Renal cortex interstitium (tissue), 11 donors: ENCODE measurements around the gene PPP2R5D. TPM values are rescaled to one million over a fixed set of nuclear protein-coding genes. Genes with fewer than 3 reads are reported as not detected.
A peak's percentile ranks its signal among the peaks of the same experiment; 100 is the strongest.

Experiments
- DNase-seq, 11 donors: peaks; one replicate each; pipeline ENCODE4 v3.0.0-alpha.2; 2013; ENCODE audit warnings: low read depth in 9 of 11, low spot score in 4 of 11; ENCODE audit errors: extremely low read depth in 1 of 11
- polyA plus RNA-seq, 3 donors: library from polyadenylated mRNA; unstranded; fragments of 120-200 nt; gene quantifications; one replicate each; pipeline ENCODE4 v1.2.1, GENCODE V29; 2013; ENCODE audit not compliant: insufficient read length in 3 of 3

PPP2R5D gene
- polyA plus RNA-seq, 3 donors: 51.0 to 66.3 (median 64.0) TPM

GRCh38 chr6:43013843-43014433, 29.6 kb downstream of the PPP2R5D start, which contains the start of the genes KLHDC3 and MEA1:
Gene KLHDC3 (plus strand): TSS chr6:43014249. CDS start chr6:43017193, 2,944 bp downstream.
Gene MEA1 (minus strand): TSS chr6:43013946. CDS start chr6:43013813, 133 bp downstream.
- DNase-seq: peak; percentile 97 to 100 (median 99)

GRCh38 chr6:43014434-43014909, 30.1 kb downstream of the PPP2R5D start:
- DNase-seq: no peak

DNA sequence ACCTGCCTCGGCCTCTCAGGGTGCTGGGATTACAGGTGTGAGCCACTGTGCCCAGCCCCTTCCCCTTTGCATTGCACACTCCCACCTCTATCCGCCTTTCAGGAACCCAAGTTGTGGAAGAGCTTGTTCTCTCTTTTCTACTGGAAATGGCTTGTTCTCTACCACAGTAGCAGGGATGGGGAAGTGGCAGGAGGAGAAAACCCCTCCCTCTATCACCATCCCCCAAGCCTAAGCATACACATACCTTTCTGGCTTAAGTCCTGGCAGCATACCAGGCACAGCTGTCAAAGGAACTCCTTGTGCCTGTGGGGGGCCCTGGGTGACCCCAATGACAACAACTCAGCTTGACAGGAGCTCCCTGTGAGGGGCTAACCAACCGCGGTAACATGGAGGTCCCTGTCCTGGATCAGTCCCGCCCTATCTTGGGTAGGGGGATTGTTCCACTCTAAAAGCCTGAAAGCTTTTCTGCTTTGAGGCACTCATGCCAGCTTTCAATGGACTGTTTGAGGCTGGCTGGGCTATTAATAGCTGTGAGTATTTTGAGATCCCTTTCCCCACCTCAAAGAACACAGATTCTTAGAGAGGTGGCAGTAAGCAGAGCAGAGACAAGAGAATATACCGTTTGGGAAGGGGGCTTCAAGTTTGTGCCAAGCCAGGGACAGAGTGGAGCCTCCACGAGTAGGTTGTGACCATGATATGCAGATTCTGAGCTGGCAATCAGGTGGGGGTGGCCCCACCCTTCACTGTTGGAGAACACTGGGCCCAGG, 32.0 kb downstream of the PPP2R5D start:
- no peak for DNase-seq

GRCh38 chr6:43016943-43017334, 32.6 kb downstream of the PPP2R5D start:
- no peak for DNase-seq

DNA sequence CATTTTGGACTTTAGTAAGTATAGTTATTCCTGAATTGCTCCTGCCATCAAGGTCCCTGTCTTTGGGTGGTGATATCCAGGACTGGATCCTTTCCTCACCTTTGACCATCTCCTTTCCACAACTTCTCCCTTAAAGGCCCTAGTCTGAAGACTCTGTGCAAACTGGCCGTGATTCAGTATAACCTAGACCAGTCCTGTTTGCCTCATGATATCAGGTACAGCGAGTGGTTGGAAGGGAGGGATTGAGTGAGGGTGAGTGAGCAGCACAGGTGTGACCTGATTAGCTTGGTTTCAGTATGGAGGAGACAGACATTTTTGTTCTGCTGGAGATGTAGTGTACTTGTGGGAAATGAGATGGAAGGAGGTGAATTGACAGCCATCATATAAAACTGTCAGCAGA, 34.8 kb downstream of the PPP2R5D start:
- DNase-seq: no peak

DNA sequence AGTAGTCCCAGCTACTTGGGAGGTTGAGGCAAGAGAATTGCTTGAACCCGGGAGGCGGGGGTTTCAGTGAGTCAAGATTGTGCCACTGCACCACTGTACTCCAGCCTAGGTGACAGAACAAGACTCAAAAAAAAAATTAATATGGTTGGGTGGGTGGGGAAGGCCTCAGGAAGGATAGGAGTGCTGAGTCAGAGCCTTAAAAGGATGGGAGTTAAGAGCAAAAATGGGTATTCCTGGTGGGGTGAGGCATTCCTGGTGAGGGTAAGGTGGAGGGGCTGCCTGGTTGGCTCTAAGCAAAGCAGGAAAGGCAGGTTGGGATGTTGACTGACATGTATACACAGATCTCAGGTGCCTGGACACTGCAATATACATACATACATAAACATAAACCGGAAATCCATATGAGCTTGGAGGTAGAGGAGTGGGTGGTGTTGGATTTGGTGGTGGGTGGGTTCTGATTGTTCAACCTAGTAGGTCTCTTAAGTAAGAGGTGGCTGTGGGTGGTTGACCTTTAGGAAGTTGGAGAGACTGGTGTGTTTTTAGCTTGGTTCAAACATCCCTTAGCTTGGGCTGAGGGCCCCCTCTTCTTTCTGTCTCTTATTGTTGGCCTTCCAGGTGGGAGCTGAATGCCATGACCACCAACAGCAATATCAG, 35.8 kb downstream of the PPP2R5D start:
- DNase-seq: no peak

DNA sequence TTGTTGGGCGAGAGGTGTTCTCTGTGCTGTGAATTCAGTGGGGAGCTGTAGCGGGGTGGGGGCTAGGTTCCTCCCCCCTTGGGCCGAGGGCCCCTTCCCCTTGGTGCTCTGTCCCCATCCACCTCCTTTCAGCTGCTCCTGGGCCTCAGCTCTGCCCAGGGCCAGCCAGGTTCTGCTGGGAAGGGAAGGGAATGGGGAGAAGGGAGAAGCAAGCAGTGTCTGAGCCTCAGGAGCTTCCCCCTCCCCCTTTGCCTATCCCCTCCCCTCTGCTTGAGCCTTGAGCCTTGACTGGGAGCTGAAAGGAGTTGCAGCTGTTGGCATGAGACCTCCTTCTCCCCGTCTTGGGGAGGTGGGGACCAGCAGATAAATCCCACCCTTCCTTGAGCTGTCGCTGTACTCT, 36.5 kb downstream of the PPP2R5D start:
- peak in 6 of 11 donors; percentile 25 to 54 (median 36) for DNase-seq

GRCh38 chr6:43021270-43022047, 37.1 kb downstream of the PPP2R5D start, which contains the start of gene RRP36:
Gene RRP36 (plus strand): TSS chr6:43021623. CDS start chr6:43021655, 32 bp downstream.
- peak in 10 of 11 donors; percentile 13 to 71 (median 60) for DNase-seq

DNA sequence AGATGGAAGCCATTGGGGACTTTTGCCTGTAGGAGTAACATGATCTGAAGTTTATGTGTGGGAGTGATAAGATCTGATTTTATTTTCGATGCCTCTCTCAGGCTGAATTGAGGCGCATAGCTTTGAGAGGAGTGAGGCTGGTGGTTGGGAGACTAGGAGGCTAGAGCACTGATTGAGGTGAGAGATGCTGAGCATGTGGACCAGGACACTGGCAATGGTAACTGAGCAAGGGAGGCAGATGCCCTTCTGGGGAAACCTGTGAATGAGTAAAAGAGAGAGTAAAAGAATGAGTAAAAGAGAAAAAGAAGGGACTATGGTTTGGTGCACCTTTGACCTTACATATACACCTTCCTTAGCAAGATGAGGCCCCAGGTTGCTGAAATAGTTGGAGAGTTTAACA, 40.1 kb downstream of the PPP2R5D start:
- DNase-seq: no peak

DNA sequence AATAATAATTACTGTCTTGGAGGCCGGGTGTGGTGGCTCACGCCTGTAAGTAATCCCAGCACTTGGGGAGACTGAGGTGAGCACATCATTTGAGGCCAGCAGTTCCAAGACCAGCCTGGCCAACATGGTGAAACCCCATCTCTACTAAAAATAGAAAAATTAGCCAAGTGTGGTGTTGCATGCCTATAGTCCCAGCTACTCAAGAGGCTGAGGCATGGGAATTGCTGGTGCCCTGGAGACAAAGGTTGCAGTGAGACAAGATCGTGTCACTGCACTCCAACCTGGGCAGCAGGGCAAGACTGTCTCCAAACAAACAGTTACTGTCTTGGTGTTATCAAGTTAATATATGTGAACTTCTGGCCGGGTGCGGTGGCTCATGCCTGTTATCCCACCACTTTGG, 42.0 kb downstream of the PPP2R5D start:
- no peak for DNase-seq

- DNase-seq: no peak
These were observed 44.8 kb downstream of the PPP2R5D start for GRCh38 chr6:43029120-43029519.

DNA sequence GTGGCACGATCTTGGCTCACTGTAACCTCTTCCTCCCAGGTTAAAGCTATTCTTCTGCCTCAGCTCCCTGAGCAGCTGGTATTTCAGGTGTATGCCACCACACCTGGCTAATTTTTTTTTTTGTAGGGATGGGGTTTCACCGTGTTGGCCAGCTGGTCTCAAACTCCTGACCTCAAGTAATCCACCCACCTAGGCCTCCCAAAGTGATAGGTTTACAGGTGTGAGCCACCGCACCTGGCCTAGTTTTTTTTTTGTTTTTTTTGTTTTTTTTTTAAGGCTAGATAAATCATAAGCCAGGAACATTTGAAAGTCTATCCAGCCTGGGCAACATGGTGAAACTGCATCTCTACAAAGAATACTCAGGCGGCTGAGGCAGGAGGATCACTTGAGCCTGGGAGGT, 48.0 kb downstream of the PPP2R5D start:
- no peak for DNase-seq

- DNase-seq: no peak
These were observed 49.3 kb downstream of the PPP2R5D start for GRCh38 chr6:43033496-43034189.

- DNase-seq: no peak
These were observed 49.8 kb downstream of the PPP2R5D start for GRCh38 chr6:43034190-43034525.

DNA sequence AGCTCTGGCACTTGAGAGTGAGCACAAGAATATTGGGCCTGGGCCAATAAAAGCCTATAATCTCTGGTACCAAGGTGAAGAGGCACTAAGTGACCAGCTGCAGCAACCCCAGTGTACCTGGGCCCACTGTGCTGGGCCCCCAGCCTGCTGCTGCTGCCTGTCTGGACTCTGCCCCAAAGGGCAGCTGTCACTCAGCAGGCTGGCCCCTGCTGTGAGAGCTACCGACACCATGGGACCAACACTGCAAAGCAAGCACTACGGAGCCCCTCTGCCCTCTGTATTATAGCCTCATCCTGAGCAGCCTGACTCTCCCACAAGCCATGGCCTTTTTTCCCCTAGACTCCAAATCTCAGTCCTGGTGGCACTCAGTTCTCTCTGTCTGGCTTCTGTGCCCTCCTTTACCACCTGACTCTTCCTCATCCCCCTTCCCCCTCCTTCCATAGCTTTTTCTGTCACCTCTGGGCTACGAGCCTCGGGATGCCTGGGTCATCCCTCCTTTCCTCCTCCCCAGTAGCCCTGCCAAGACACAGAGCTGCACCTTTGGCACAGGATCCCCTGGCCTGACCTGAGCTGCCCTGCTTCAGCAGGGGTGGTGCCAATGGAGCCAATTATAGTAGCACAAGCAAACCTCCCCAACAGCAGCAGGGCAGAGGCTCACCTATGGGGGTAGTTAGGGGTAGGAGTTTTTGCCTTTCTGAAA, 51.3 kb downstream of the PPP2R5D start:
- DNase-seq: no peak

GRCh38 chr6:43036712-43037111, 52.3 kb downstream of the PPP2R5D start:
- no peak for DNase-seq

DNA sequence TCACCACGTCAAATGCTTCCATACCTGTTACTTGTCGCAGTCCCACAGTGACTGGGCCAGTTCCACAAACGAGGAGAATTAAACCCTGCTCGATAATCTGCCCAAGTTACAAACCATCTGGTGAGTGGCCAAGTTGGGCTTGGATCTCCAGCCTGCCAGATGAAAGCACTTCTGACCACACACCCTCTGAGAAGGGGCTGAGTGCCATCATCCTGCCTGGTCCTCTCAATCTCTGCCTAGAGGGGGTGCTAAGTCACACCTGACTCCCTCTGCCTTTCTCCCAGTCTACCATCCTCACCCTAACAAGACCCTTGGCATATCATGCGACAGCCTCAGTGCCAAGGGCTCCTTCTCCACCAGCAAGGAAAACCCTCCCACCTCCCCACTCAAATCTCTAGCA, 52.8 kb downstream of the PPP2R5D start:
- no peak for DNase-seq

- DNase-seq: no peak
These were observed 53.3 kb downstream of the PPP2R5D start for GRCh38 chr6:43037706-43038105.
